HCT116 (cell line): ENCODE measurements around the gene PM20D1. TPM values are rescaled to one million over a fixed set of nuclear protein-coding genes. Genes with fewer than 3 reads are reported as not detected.

Source experiments
- ATAC-seq: fragments of 200-7000 bp; cut with Tn5 transposase; 2 replicates; pipeline ENCODE4 v1.9.1; 2020; ENCODE audit warnings: mild to moderate bottlenecking, moderate library complexity
- Bru-seq: library from RNA; stranded (reverse); fragments of 400-500 nt; gene quantifications from one replicate; lab custom pipeline; 2021; lab: Mats Ljungman, UMichigan
- BruChase-seq, 2 experiments: library from RNA; stranded (reverse); fragments of 400-500 nt; gene quantifications; one replicate each; lab custom pipeline; 2021; lab: Mats Ljungman, UMichigan
- BruUV-seq: library from RNA; stranded (reverse); fragments of 400-500 nt; replicated peaks from 2 replicates; lab custom pipeline; 2021; lab: Mats Ljungman, UMichigan
- CTCF ChIA-PET: fragments of 300-600 bp; sonication (Branson Sonifier 250); formaldehyde crosslinking; loops from one replicate; lab custom pipeline; 2021; ENCODE audit warnings: antibody characterized with exemption; lab: Charles Lee
- POLR2A ChIA-PET: fragments of 300-600, 350-600 bp; sonication (Branson Sonifier 250); formaldehyde crosslinking; loops from one replicate; lab custom pipeline; 2021; ENCODE audit warnings: antibody characterized with exemption; lab: Charles Lee
- RAD21 ChIA-PET, 2 experiments: fragments of 300-600 bp; sonication (Branson Sonifier 250); formaldehyde crosslinking; loops; one replicate each; lab custom pipeline; 2023; ENCODE audit warnings: low total read pairs in 2 of 2; ENCODE audit not compliant: uncharacterized antibody in 2 of 2, unreplicated experiment in 2 of 2, low non-redundant PET in 1 of 2; lab: Charles Lee
- DNase-seq: peaks from one replicate; pipeline ENCODE4 v3.0.0-alpha.2; 2010; ENCODE audit warnings: low read depth, low spot score
- H2AFZ ChIP-seq: fragments of 200-600 bp; shearing (Covaris generic), sonication (generic); 2 replicates; pipeline ENCODE4 v1.6.1; 2017; ENCODE audit warnings: low read depth, mixed run types, mixed read lengths, antibody characterized with exemption, low read length; ENCODE audit not compliant: poor library complexity, severe bottlenecking
- H3K27ac ChIP-seq: 2 replicates; pipeline ENCODE4 v1.5.1; 2012; ENCODE audit warnings: low read depth, low read length
- H3K27me3 ChIP-seq: fragments of 200-600 bp; sonication (generic); 2 replicates; pipeline ENCODE4 v1.6.1; 2016; ENCODE audit warnings: mixed run types, low read length, mixed read lengths; ENCODE audit not compliant: insufficient read depth
- H3K36me3 ChIP-seq, 2 experiments: fragments of 200-500 bp in 1 of 2; fragments of 200-600 bp in 1 of 2; sonication (Bioruptor generic) in 1 of 2; sonication (generic) in 1 of 2; 2 replicates each; pipeline versions ENCODE4 v1.5.1 to v1.6.1; 2014 to 2016; ENCODE audit warnings: low read length in 2 of 2, inconsistent platforms in 1 of 2, mixed read lengths in 1 of 2, mixed run types in 1 of 2; ENCODE audit not compliant: insufficient read depth in 2 of 2, control insufficient read depth in 1 of 2
- H3K4me1 ChIP-seq, 2 experiments: fragments of 200-600 bp in 1 of 2; sonication (generic) in 1 of 2; 2 replicates each; pipeline versions ENCODE4 v1.5.1 to v1.6.1; 2012 to 2017; ENCODE audit warnings: low read length in 2 of 2, inconsistent platforms in 1 of 2, mild to moderate bottlenecking in 1 of 2, mixed read lengths in 1 of 2, mixed run types in 1 of 2, moderate library complexity in 1 of 2; ENCODE audit not compliant: insufficient read depth in 2 of 2, control insufficient read depth in 1 of 2
- H3K4me2 ChIP-seq: fragments of 200-600 bp; sonication (generic); 2 replicates; pipeline ENCODE4 v1.6.1; 2017; ENCODE audit warnings: mixed run types, low read length, mixed read lengths
- H3K4me3 ChIP-seq, 2 experiments: fragments of 200-600 bp in 1 of 2; sonication (generic) in 1 of 2; replicated peaks in 1 of 2; 2 replicates each; pipeline ENCODE4 v1.5.1; 2011 to 2016; ENCODE audit warnings: low read length in 2 of 2, control low read depth in 1 of 2, low read depth in 1 of 2, mild to moderate bottlenecking in 1 of 2, mixed read lengths in 1 of 2, mixed run types in 1 of 2
- H3K79me2 ChIP-seq: fragments of 200-600 bp; sonication (generic); 2 replicates; pipeline ENCODE4 v1.6.1; 2017; ENCODE audit warnings: mild to moderate bottlenecking, mixed run types, low read length, moderate library complexity, mixed read lengths; ENCODE audit not compliant: insufficient read depth
- H3K9ac ChIP-seq: fragments of 200-600 bp; sonication (generic); 2 replicates; pipeline ENCODE4 v1.6.1; 2016; ENCODE audit warnings: low read length, mixed read lengths
- H3K9me2 ChIP-seq: fragments of 200-600 bp; sonication (generic), shearing (Covaris generic); 2 replicates; pipeline ENCODE4 v1.6.1; 2017; ENCODE audit warnings: mixed run types, mild to moderate bottlenecking, moderate library complexity; ENCODE audit not compliant: insufficient read depth
- H3K9me3 ChIP-seq, 2 experiments: fragments of 200-500 bp in 1 of 2; fragments of 200-600 bp in 1 of 2; sonication (Bioruptor generic) in 1 of 2; sonication (generic) in 1 of 2; 2 replicates each; pipeline ENCODE4 v1.6.1; 2014 to 2017; ENCODE audit warnings: low read length in 2 of 2, mixed read lengths in 2 of 2, inconsistent platforms in 1 of 2, low read depth in 1 of 2, mild to moderate bottlenecking in 1 of 2, mixed run types in 1 of 2, moderate library complexity in 1 of 2; ENCODE audit not compliant: control insufficient read depth in 1 of 2, insufficient read depth in 1 of 2
- H4K20me1 ChIP-seq: fragments of 200-600 bp; sonication (generic), shearing (Covaris generic); 2 replicates; pipeline ENCODE4 v1.6.1; 2017; ENCODE audit warnings: mixed run types, mild to moderate bottlenecking, moderate library complexity; ENCODE audit not compliant: insufficient read depth
- CBX3 ChIP-seq: IDR thresholded peaks from 2 replicates; pipeline ENCODE4 v1.6.1; 2012; ENCODE audit warnings: low read depth
- CEBPB ChIP-seq: IDR thresholded peaks from 2 replicates; pipeline ENCODE4 v1.6.1; 2012; ENCODE audit warnings: low read depth
- EGR1 ChIP-seq: IDR thresholded peaks from 2 replicates; pipeline ENCODE4 v1.6.1; 2012; ENCODE audit warnings: low read depth
- ELF1 ChIP-seq: IDR thresholded peaks from 2 replicates; pipeline ENCODE4 v1.6.1; 2012; ENCODE audit warnings: low read depth, borderline replicate concordance
- EZH2 ChIP-seq: fragments of 200-600 bp; sonication (generic); IDR thresholded peaks from 2 replicates; pipeline ENCODE4 v1.6.1; 2017; ENCODE audit warnings: antibody characterized with exemption, mixed run types
- EZH2phosphoT487 ChIP-seq: fragments of 200-600 bp; IDR thresholded peaks from 2 replicates; pipeline ENCODE4 v1.6.1; 2018; ENCODE audit warnings: antibody characterized with exemption, borderline replicate concordance
- FOSL1 ChIP-seq: IDR thresholded peaks from 2 replicates; pipeline ENCODE4 v1.6.1; 2012; ENCODE audit warnings: low read depth
- JUND ChIP-seq: IDR thresholded peaks from 2 replicates; pipeline ENCODE4 v1.6.1; 2012
- POLR2A ChIP-seq: IDR thresholded peaks from 2 replicates; pipeline ENCODE4 v1.7.0; 2011; ENCODE audit warnings: borderline replicate concordance; ENCODE audit not compliant: insufficient read depth, insufficient read length; ENCODE audit errors: extremely low read depth
- SIN3A ChIP-seq: IDR thresholded peaks from 2 replicates; pipeline ENCODE4 v1.6.1; 2012; ENCODE audit warnings: low read depth
- SRF ChIP-seq: IDR thresholded peaks from 2 replicates; pipeline ENCODE4 v1.6.1; 2012; ENCODE audit warnings: low read depth
- TCF7L2 ChIP-seq: IDR thresholded peaks from 2 replicates; pipeline ENCODE4 v1.7.0; 2011; ENCODE audit warnings: borderline replicate concordance, inconsistent platforms; ENCODE audit not compliant: insufficient read depth, insufficient read length; ENCODE audit errors: extremely low read depth
- YY1 ChIP-seq: IDR thresholded peaks from 2 replicates; pipeline ENCODE4 v1.6.1; 2011; ENCODE audit warnings: low read length, low read depth, moderate library complexity, mild to moderate bottlenecking; ENCODE audit not compliant: insufficient replicate concordance; ENCODE audit errors: extremely low read depth
- ZFX ChIP-seq: fragments of 450-650 bp; IDR thresholded peaks from 2 replicates; pipeline ENCODE4 v1.6.1; 2017
- ZNF274 ChIP-seq: fragments of 200-500 bp; sonication (Bioruptor generic); IDR thresholded peaks from 2 replicates; pipeline ENCODE4 v1.6.1; 2014; ENCODE audit warnings: mild to moderate bottlenecking, low read depth, low read length, inconsistent platforms
- intact Hi-C: fragments of 100-400 bp; cut with micrococcal nuclease; formaldehyde crosslinking; loops from 2 replicates; pipeline ENCODE4 v1.10.0; 2022
- long read RNA-seq: library from polyadenylated mRNA; unstranded; transcript quantifications from one replicate; pipeline ENCODE4 v2.0.0, GENCODE V29; 2021; ENCODE audit not compliant: unreplicated experiment
- polyA plus RNA-seq: library from polyadenylated mRNA; unstranded; fragments of >200 nt; gene quantifications from 2 replicates; pipeline ENCODE4 v1.2.1, GENCODE V29; 2012; ENCODE audit warnings: missing spikeins
- total RNA-seq: library from RNA; stranded (reverse); gene quantifications from one replicate; pipeline ENCODE4 v1.2.1, GENCODE V29; 2021; ENCODE audit not compliant: unreplicated experiment
- TF ChIP-seq, protein P1 (sequence below), 3 experiments: fragments of 200-600 bp in 1 of 3; sonication (generic) in 1 of 3; IDR thresholded peaks in 2 of 3; conservative IDR thresholded peaks in 1 of 3; 2 replicates each; pipeline ENCODE4 v1.5.1; 2012 to 2017; ENCODE audit warnings: low read depth in 2 of 3, low read length in 2 of 3, antibody characterized with exemption in 1 of 3, borderline replicate concordance in 1 of 3, control low read depth in 1 of 3, mild to moderate bottlenecking in 1 of 3, mixed read lengths in 1 of 3, mixed run types in 1 of 3, moderate library complexity in 1 of 3; ENCODE audit not compliant: insufficient read depth in 1 of 3
- TF ChIP-seq, protein P2 (sequence below): IDR thresholded peaks from 2 replicates; pipeline ENCODE4 v1.6.1; 2012

Gene PM20D1, protein sequence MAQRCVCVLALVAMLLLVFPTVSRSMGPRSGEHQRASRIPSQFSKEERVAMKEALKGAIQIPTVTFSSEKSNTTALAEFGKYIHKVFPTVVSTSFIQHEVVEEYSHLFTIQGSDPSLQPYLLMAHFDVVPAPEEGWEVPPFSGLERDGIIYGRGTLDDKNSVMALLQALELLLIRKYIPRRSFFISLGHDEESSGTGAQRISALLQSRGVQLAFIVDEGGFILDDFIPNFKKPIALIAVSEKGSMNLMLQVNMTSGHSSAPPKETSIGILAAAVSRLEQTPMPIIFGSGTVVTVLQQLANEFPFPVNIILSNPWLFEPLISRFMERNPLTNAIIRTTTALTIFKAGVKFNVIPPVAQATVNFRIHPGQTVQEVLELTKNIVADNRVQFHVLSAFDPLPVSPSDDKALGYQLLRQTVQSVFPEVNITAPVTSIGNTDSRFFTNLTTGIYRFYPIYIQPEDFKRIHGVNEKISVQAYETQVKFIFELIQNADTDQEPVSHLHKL
- total RNA-seq (not detected), Bru-seq, nascent RNA (not detected), BruChase-seq, experiment 1, labeled RNA remaining after a 6-hour chase (not detected), BruChase-seq, experiment 2, labeled RNA remaining after a 2-hour chase (not detected)
- polyA plus RNA-seq = 0.04 TPM in 1 of 2 replicates, not detected in the other
- long read RNA-seq = 0 reads

DNA sequence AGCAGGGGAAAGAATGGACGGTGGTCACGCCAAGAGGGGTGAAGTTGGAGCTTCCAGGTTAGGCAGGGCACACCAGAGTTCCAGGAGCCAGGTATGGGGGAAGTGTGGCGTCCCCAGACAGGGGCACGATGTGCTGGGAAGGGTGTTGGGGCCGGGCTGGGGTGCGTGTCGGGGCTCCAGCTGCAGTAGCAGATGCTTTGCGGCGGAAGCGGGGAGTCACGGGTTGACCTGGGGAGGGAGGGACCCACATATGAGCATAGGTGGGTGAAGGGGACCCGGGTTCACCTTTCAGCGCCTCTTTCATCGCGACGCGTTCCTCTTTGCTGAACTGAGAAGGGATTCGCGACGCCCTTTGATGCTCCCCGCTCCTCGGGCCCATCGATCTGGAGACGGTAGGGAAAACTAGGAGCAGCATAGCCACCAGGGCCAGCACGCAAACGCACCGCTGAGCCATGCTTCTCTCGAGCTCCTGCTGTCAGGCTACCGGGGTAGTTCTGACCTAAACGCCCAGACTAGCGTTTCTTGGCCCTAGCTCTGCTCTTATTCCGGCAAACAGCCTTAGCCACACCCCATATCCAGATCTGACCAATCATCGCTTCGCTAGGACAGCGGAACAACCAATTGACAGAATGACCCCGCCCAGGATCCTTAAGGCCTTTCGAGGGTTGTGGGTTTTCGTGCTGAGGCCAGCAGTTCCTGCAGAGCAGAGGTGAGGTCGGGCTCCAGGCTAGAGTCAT lies at the start of gene PM20D1:
Gene PM20D1 (minus strand): TSS at position 514 of the 737 bp plus-strand sequence. CDS start 60 bp downstream, at position 454.
- no TSS peak for BruUV-seq
- Histone ChIP-seq H4K20me1 (no peaks in the 10 kb centered on the region), H3K4me2 (no peak within 1 kb of the TSS), H3K27me3 (no peaks in the 10 kb centered on the region), H3K79me2 (no peaks in the 10 kb centered on the region), H3K27ac (no peak within 1 kb of the TSS), H3K9me2 (no peaks in the 10 kb centered on the region), H3K9me3 (no peaks in the 10 kb centered on the region), H3K4me3 (no peak within 1 kb of the TSS), H3K9ac (no peak within 1 kb of the TSS), H3K36me3 (no peaks in the 10 kb centered on the region), H2AFZ (no peak within 1 kb of the TSS), H3K4me1 (no peaks in the 10 kb centered on the region)
- DNase-seq (no peak), ATAC-seq (no peak)
- intact Hi-C loops = no loop called here
- CTCF ChIA-PET = no interaction called here
- TF ChIP-seq, protein P1, sequence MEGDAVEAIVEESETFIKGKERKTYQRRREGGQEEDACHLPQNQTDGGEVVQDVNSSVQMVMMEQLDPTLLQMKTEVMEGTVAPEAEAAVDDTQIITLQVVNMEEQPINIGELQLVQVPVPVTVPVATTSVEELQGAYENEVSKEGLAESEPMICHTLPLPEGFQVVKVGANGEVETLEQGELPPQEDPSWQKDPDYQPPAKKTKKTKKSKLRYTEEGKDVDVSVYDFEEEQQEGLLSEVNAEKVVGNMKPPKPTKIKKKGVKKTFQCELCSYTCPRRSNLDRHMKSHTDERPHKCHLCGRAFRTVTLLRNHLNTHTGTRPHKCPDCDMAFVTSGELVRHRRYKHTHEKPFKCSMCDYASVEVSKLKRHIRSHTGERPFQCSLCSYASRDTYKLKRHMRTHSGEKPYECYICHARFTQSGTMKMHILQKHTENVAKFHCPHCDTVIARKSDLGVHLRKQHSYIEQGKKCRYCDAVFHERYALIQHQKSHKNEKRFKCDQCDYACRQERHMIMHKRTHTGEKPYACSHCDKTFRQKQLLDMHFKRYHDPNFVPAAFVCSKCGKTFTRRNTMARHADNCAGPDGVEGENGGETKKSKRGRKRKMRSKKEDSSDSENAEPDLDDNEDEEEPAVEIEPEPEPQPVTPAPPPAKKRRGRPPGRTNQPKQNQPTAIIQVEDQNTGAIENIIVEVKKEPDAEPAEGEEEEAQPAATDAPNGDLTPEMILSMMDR (IDR thresholded peaks at IDR 0.05 in 2 of 3, conservative IDR thresholded peaks at IDR 0.05 in 1 of 3; ENCODE audit: borderline replicate concordance in 1 of 3, insufficient read depth in 1 of 3, low read depth in 2 of 3, low read length in 2 of 3) = no peak
- TF ChIP-seq EGR1 (no peak), ZFX (no peak), SIN3A (no peak), YY1 (no peak), CEBPB (no peak), TCF7L2 (no peak), SRF (no peak), CBX3 (no peak), FOSL1 (no peak), ZNF274 (no peak), EZH2 (no peak), JUND (no peak), ELF1 (no peak), EZH2phosphoT487 (no peak), POLR2A (no peak)
- TF ChIP-seq, protein P2, sequence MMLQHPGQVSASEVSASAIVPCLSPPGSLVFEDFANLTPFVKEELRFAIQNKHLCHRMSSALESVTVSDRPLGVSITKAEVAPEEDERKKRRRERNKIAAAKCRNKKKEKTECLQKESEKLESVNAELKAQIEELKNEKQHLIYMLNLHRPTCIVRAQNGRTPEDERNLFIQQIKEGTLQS = no peak
- POLR2A ChIA-PET = no interaction called here
- RAD21 ChIA-PET = no interaction called here
